LoVo (cell line): ENCODE results near the gene HNRNPDL.
"Not testable (repeated sequence)": the region's sequence is repeated elsewhere in the genome, so short reads cannot be mapped to it uniquely, and the experiment has no call there.

ENCODE experiments used
- DNase-seq: peaks from one replicate; pipeline ENCODE4 v3.0.0-alpha.2; 2016; ENCODE audit warnings: low spot score

The HNRNPDL gene

GRCh38 chr4:82430193-82430963, at the start of gene HNRNPDL, which contains the start of gene ENOPH1:
Gene HNRNPDL (minus strand): TSS chr4:82430462. CDS start chr4:82429690, 772 bp downstream.
Gene ENOPH1 (plus strand): TSS chr4:82430590. CDS start chr4:82430830, 240 bp downstream.
- peak; percentile 94 for DNase-seq

DNA sequence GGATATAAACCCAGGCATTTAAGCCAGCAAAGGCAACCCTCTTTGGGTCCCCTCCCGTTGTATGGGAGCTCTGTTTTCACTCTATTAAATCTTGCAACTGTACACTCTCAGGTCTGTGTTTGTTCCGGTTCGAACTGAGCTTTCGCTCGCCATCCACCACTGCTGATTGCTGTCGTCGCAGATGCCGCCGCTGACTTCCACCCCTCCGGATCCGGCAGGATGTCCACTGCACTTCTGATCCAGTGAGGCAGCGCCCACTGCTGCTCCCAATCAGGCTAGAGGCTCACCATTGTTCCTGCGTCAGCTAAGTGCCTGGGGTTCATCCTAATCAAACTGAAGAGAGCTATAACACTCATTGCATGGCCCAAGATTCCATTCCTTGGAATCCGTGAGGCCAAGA, 49.3 kb upstream of the HNRNPDL start:
- DNase-seq: no peak

- DNase-seq: not testable (repeated sequence)
Observed at GRCh38 chr4:82477469-82477868, 47.2 kb upstream of the HNRNPDL start.

DNA sequence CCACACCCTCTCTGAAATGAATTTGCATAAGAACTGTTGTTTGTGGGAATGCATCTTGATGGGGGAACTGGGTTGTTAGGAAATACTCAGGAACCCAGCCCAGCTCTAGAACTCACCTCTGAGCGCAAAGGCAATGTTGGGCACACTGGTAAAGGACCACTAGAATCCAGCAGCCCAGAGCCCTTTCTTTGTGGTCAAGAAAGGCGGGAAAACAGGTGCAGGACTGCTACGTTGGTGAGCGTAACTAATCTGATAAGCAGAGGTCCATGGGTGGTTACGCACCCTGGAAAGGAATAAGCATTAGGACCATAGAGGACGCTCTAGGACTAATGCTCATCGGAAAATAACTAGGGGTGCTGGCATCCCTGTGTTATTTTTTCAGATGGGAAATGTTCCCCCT, 45.7 kb upstream of the HNRNPDL start:
- DNase-seq: not testable (repeated sequence)

DNA sequence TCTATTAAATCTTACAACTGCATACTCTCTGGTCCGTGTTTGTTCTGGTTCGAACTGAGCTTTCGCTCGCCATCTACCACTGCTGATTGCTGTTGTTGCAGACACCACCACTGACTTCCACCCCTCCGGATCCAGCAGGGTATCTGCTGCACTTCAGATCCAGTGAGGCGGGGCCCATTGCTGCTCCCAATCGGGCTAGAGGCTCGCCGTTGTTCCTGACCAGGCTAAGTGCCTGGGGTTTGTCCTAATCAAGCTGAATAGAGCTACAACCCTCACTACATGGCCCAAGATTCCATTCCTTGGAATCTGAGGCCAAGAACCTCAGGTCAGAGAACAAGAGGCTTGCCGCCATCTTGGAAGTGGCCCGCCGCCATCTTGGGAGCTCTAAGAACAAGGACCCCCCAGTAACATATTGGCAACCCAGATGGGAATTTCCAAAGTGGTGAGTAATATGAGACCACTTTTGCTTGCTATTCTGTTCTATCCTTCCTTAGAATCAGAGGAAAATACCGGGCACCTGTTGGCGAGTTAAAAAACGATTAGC, 43.4 kb upstream of the HNRNPDL start:
- DNase-seq: no peak

DNA sequence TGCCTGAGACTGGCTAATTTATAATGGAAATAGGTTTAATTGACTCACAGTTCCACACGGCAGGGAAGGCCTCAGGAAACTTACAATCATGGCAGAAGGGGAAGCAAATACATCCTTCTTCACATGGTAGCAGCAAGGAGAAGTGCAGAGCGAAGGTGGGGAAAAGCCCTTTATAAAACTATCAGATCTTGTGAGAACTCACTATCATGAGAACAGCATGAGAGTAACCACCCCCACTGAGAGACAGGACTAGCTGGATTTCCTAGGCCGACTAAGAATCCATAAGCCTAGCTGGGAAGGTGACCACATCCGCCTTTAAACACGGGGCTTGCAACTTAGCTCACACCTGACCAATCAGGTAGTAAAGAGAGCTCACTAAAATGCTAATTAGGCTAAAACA, 42.8 kb upstream of the HNRNPDL start:
- DNase-seq: not testable (repeated sequence)

DNA sequence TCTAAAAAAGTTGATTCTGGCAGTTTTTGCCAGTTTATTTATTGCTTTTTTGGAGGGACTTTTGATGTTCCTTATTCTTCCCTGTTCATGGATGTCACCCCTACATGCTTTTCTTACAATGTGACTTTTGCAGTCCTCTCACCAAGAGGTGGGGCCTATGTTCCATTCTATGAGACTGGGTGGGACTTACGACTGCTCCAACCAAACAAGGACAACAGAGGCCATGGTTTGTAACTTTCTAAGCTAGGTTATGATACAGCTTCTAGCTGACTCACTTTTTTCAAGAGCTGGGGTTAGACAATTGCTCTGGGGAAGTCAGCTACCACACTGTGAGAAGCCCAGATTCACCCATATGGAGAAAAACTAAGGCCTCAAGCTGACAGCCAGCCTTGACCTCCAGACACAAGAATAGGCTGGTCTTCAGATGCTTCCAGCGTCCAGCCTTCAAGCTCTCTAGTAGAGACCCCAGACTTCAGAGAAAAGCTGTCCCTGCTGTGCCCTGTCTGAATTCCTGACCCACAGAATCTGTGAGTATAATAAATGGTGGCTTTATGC, 39.6 kb upstream of the HNRNPDL start:
- no peak for DNase-seq

DNA sequence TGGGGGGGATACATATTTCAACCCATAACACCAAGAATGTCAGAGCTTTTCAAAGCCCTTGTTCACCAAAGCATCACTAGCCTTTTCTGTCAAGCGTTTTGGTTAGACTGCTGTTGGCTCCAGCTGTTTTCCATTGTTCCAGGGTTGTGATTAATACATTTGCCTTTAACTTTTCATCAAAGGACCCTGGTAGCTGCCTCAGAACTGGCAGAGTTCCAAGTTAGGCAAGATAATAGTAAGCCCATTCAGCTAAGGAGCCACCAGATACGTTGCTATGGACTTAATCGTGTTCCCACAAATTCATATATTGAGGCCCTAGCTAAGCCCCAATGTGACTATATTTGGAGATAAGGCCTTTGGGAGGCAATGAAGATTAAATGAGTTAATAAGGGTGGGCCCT, 37.2 kb upstream of the HNRNPDL start:
- DNase-seq: no peak

DNA sequence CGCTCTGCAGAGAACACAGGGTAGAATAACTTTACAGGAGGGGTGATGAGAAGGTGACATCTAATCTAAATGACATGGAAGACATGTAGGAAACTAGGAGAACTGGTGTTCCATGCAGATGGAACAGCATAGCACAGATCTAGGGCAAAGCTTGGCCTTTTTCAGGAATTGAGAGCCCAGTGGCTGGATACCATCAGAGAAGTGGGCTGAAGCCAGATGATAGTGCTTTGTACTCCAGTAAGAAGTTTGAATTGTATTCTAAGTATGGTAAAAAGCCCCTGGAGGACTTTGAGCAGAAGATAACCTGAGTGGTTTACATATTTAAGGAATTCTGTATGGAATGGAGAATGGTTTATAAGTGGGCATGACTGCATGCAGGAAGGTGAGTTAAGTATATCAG, 33.0 kb upstream of the HNRNPDL start:
- no peak for DNase-seq

DNA sequence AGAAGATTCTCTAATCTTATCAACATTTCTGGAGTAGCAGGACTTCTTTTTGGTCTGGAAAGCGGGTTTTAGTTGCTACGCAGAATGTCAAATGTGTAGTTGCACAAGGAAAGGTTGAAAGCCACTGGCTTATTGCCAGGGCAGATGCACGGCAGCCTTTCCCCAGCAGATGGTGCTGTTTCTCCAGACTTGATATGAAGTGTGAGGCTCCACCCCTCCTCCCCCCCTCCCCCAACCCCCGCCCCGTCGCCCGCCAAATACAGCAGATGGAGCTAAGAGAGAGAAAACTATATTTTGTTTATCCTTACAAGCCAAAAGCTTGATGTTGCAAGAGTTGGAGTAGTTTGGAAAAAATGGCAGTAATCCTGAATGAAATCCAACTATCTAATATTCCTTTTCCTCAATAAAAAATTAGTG, 32.2 kb upstream of the HNRNPDL start:
- DNase-seq: peak; percentile 71

DNA sequence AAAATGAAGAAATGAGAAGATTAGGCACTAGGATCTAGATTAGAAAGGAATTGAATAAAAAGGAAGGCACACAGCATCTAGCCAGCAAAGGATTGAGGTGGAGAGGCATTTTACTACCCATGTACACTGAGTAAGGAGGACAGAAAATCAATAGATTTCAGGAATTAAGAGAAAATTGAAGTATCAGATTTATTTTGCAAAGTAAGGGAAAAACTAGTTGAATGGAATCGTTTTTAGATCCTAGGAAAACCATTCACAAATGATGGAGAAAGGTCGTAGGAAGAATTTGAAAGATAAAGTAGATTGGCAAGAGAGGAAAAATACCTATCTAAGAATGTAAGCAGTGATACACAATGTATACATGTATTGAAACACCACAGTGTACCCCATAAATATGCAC, 31.4 kb upstream of the HNRNPDL start:
- no peak for DNase-seq

DNA sequence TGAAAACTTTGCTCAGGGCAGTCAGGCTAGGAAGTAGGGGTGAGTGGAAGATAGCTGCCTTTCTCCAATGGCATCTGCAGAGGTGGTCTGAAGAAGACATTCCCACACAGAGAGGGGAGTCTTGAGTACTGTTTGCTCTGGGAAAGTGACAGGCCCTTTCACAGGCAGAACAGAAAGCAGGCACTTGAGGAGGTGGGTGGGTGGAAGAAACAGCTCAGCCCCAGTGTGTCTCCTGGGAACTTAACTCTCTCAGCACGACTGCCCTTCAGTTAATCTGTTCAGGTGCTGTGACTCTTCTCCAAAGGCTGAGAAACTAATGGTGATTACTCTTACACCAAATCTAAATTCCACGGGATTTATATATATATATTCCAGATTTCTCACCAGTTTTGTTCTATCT, 28.5 kb upstream of the HNRNPDL start:
- no peak for DNase-seq

- DNase-seq: no peak
Observed at GRCh38 chr4:82457266-82457665, 27.0 kb upstream of the HNRNPDL start.

- no peak for DNase-seq
Observed at GRCh38 chr4:82452026-82452425, 21.8 kb upstream of the HNRNPDL start.

GRCh38 chr4:82450966-82451755, 20.9 kb upstream of the HNRNPDL start:
- DNase-seq: no peak

- no peak for DNase-seq
Observed at GRCh38 chr4:82447886-82448285, 17.6 kb upstream of the HNRNPDL start.

GRCh38 chr4:82439088-82439487, 8.8 kb upstream of the HNRNPDL start:
- DNase-seq: no peak

DNA sequence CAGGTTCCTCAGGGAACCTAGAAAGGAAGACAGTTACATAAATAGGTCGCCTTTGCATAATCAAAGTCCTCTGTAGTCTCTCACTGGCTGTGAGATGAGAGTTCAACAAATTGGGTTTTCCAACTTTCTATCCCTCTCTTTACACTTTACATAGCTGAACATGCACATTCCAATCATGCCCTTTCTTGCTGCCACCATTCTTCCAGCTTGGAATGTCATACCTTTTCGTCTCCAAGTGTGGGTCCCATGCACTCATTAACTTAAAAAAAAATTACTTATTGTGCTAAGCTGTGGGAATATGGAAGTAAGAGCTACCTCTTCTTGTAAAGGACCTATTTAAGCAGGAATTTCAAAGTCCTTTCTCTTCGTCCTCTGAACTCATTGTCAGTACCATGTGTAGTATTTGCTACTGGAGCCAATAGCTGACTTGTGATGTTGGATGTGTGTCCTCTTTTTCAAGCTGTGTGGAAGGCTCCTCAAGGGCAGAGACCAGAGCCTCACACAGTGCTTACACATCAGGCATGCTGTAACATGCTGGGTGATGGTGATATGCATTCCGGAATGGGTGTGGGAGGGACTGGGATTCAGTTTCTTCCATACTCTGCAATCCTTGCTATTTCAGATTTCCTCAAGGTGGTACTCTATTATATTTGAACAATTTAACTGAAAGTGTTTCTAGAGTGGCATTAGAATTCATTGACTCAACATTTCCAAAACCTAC, 7.2 kb upstream of the HNRNPDL start:
- DNase-seq: no peak

GRCh38 chr4:82436780-82437179, 6.5 kb upstream of the HNRNPDL start:
- no peak for DNase-seq

DNA sequence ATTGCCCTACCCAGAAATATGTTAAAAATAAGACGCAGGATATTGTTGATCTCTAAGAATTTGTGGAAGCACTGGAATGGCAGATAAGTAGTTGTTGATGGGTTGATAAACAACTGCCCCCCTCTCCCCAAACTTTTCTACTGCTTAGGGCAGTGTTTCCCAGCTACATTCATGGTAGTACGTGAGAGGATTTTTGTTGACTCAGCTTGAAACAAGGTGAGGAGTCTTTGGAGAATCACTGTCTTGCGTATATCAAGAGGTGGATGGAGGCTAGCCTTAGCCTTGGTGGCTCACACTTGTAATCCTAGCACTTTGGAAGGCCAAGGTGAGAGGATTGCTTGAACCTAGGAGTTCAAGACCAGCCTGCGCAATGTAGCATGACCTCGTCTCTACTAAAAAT, 5.9 kb upstream of the HNRNPDL start:
- no peak for DNase-seq

DNA sequence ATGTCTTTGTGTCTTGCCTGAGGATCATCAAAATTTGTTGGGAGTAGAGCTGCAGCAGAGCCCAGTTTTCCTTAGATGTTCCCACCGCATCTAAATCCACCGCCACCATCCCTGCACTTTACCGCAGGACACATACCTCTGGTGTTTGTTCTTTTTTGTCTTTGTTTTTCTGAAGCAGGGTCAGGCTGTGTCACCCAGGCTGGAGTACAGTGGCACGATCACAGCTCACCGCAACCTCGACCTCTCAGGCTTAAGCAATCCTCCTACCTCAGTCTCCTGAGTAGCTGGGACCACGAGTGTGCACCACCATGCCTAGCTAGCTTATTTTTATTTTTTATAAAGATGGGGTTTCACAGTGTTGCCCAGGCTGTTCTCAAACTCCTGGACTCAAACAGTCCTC, 4.7 kb upstream of the HNRNPDL start:
- no peak for DNase-seq

DNA sequence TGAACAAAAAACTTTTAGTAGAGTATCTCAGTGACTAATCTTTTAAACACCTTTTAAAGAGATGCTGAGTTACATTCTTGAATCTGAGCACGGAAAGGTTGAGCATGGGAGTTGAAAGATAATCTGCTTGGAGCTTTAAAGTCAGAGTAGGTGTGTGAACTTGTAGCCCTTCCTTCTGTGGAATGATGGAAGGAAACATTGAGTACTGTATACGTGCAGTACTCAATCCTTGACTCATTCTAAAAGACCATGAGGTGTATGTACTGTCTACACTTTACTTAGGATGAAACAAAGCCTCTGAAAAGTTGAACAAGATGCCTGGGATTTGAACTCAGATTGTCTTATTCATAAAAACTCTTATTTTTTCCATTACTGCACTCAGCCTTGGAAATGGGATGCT, 3.5 kb upstream of the HNRNPDL start:
- DNase-seq: no peak
